Measurements from ENCODE around the gene PDE3B. TPM values are rescaled to one million over a fixed set of nuclear protein-coding genes. Genes with fewer than 3 reads are reported as not detected.

Gene PDE3B
- total and polyA plus RNA-seq, 9 of the 15 experiments (the other 6 are each of a cell fraction or from before 2014, with no cell fraction given): 2.3 to 22.5 (median 12.2) TPM

DNA sequence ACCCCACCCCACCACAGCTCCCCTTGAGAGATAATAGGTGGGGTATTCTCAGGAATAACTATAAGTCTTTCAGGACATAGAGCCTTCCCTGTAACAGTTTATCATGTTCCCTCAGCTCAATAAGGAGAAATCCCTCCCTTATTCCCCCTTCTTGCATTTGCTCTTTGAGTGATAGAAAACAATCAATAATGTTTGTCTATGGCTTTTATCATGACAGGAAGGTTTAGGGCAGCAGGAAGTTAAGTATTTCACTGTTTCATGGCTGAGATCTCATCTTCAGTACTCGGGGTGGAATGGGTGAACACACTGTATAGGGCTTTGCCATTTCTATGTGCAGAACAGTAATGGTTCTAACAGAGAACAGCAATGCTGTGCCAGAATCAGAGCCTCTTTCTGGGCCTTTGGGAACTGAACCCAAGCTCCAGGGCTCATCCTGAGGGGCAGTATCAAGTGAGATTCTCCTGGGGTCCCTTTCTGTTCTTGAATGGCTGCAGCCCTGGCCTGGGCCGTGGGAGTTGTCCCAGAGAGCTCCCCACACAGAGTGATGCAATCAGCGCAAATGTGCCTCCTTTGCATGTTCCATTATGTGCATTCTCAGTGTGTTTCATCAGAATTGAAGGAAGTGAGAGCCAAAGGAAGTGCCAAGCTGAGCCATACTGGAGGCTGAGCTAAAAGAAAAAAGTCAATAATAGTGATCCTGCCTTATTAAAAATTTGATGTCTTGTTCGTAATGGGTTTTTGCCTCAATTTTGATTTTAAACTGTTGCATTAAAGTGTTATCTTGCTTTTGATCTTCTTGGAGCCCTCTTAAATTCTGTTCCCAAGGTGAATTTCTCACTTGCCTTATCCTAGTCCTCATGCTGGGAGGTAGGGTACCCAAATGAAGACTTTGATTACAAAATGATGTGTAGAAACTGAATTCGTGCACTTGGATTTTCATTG is 251.3 kb downstream of the PDE3B start (continued):
- TF ChIP-seq, protein P1, sequence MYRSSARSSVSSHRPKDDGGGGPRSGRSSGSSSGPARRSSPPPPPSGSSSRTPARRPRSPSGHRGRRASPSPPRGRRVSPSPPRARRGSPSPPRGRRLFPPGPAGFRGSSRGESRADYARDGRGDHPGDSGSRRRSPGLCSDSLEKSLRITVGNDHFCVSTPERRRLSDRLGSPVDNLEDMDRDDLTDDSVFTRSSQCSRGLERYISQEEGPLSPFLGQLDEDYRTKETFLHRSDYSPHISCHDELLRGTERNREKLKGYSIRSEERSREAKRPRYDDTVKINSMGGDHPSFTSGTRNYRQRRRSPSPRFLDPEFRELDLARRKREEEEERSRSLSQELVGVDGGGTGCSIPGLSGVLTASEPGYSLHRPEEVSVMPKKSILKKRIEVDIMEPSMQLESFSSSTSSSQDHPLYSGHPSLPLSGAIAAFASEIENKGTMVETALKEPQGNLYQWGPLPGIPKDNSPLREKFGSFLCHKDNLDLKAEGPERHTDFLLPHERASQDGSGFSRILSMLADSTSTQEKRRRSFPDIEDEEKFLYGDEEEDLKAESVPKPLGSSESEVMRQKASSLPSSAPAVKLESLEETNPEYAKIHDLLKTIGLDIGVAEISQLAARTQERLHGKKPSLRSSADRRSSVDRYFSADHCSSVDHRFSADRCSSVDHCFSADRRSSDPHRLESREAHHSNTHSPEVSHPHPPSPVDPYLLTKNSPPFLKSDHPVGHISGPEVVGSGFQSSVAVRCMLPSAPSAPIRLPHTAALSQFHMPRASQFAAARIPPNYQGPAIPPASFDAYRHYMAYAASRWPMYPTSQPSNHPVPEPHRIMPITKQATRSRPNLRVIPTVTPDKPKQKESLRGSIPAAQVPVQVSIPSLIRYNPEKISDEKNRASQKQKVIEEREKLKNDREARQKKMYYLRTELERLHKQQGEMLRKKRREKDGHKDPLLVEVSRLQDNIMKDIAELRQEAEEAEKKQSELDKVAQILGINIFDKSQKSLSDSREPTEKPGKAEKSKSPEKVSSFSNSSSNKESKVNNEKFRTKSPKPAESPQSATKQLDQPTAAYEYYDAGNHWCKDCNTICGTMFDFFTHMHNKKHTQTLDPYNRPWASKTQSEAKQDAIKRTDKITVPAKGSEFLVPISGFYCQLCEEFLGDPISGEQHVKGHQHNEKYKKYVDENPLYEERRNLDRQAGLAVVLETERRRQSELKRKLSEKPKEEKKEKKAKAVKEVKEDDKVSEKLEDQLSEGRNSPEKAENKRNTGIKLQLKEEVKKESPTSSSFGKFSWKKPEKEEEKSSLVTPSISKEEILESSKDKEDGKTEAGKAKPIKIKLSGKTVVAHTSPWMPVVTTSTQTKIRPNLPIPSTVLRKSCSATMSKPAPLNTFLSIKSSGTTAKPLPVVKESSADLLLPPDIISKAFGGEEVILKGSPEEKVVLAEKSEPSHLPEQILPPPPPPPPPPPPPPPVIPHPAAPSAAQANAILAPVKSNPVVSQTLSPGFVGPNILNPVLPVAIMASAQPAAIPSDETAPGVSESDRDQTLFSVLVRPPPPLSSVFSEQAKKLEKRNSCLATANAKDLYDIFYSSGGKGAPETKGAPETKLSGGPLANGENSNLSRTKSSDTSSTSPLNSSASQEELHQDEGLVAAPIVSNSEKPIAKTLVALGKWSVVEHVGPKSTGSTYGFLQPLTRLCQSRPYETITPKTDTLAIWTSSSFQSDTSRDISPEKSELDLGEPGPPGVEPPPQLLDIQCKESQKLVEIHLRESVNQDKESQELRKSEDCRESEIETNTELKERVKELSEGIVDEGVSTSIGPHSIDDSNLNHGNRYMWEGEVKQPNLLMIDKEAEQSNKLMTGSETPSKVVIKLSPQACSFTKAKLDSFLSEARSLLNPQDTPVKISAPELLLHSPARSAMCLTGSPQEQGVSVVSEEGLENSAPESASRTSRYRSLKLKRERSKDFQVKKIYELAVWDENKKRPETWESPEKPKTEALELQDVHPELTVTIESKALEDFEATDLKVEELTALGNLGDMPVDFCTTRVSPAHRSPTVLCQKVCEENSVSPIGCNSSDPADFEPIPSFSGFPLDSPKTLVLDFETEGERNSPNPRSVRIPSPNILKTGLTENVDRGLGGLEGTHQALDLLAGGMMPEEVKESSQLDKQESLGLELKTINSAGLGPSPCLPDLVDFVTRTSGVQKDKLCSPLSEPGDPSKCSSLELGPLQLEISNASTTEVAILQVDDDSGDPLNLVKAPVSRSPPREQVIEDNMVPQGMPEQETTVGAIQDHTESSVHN (IDR thresholded peaks at IDR 0.05; ENCODE audit: borderline replicate concordance in 1 of 2, low read depth in 1 of 2): peak in 1 of 2 experiments; percentile 81; a peak in 2 of 4 replicates
- TF ChIP-seq ELF4 (CRISPR knock-in tag; IDR thresholded peaks at IDR 0.05): 0 out of 2 replicates have a peak, but pooled peaks have one; percentile 25
- TF ChIP-seq ZNF175 (CRISPR knock-in tag; IDR thresholded peaks at IDR 0.05; ENCODE audit: low read depth): peak; percentile 93
- TF ChIP-seq NFXL1 (CRISPR knock-in tag; IDR thresholded peaks at IDR 0.05): peak; percentile 14; the same call in 1 of the 2 replicates
- peak; percentile 80 for TF ChIP-seq EP300 (IDR thresholded peaks at IDR 0.05; ENCODE audit: low read length)
- TF ChIP-seq SMAD1 (IDR thresholded peaks at IDR 0.05; ENCODE audit: low read depth, low read length, partially characterized antibody): no peak
- TF ChIP-seq ZNF717 (CRISPR knock-in tag; IDR thresholded peaks at IDR 0.05): no peak
- TF ChIP-seq PTTG1 (tag; IDR thresholded peaks at IDR 0.05; ENCODE audit: low read depth): peak; percentile 51
- TF ChIP-seq, protein P2, sequence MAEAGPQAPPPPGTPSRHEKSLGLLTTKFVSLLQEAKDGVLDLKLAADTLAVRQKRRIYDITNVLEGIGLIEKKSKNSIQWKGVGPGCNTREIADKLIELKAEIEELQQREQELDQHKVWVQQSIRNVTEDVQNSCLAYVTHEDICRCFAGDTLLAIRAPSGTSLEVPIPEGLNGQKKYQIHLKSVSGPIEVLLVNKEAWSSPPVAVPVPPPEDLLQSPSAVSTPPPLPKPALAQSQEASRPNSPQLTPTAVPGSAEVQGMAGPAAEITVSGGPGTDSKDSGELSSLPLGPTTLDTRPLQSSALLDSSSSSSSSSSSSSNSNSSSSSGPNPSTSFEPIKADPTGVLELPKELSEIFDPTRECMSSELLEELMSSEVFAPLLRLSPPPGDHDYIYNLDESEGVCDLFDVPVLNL (CRISPR knock-in tag; IDR thresholded peaks at IDR 0.05; ENCODE audit: low read depth): no peak
- TF ChIP-seq, protein P3, sequence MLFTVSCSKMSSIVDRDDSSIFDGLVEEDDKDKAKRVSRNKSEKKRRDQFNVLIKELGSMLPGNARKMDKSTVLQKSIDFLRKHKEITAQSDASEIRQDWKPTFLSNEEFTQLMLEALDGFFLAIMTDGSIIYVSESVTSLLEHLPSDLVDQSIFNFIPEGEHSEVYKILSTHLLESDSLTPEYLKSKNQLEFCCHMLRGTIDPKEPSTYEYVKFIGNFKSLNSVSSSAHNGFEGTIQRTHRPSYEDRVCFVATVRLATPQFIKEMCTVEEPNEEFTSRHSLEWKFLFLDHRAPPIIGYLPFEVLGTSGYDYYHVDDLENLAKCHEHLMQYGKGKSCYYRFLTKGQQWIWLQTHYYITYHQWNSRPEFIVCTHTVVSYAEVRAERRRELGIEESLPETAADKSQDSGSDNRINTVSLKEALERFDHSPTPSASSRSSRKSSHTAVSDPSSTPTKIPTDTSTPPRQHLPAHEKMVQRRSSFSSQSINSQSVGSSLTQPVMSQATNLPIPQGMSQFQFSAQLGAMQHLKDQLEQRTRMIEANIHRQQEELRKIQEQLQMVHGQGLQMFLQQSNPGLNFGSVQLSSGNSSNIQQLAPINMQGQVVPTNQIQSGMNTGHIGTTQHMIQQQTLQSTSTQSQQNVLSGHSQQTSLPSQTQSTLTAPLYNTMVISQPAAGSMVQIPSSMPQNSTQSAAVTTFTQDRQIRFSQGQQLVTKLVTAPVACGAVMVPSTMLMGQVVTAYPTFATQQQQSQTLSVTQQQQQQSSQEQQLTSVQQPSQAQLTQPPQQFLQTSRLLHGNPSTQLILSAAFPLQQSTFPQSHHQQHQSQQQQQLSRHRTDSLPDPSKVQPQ (CRISPR knock-in tag; IDR thresholded peaks at IDR 0.05; ENCODE audit: borderline replicate concordance): no peak
- TF ChIP-seq KLF6 (CRISPR knock-in tag; IDR thresholded peaks at IDR 0.05; ENCODE audit: borderline replicate concordance): peak; percentile 66; the same call in 1 of the 2 replicates
- TF ChIP-seq PHF21A (IDR thresholded peaks at IDR 0.05; ENCODE audit: borderline replicate concordance, low read depth): no peak
- 0 out of 4 replicates have a peak, but pooled peaks of 1 of the 2 experiments have one; percentile 12 for TF ChIP-seq RCOR1 (IDR thresholded peaks at IDR 0.05; ENCODE audit: borderline replicate concordance in 1 of 2, low read depth in 2 of 2, low read length in 2 of 2)
- TF ChIP-seq NUFIP1 (IDR thresholded peaks at IDR 0.05; ENCODE audit: partially characterized antibody): no peak

All from K562 (cell line).